Activated effector memory CD4-positive, alpha-beta T cell treated with anti-CD3 and anti-CD28 coated beads, Interleukin-2, amount 50 U/mL, for 16 hours (primary cell): ENCODE results near the gene HBG1.

ENCODE experiments used
- DNase-seq: peaks from one replicate; pipeline ENCODE4 v3.0.0-alpha.2; 2020

The HBG1 gene

GRCh38 chr11:5245155-5245554, 4.5 kb downstream of the HBG1 start:
- no peak for DNase-seq

GRCh38 chr11:5243816-5244180, 5.9 kb downstream of the HBG1 start:
- DNase-seq = no peak

GRCh38 chr11:5242933-5243815, 6.5 kb downstream of the HBG1 start:
- DNase-seq = no peak

GRCh38 chr11:5242208-5242607, 7.4 kb downstream of the HBG1 start:
- no peak for DNase-seq

- no peak for DNase-seq
Observed at GRCh38 chr11:5241458-5241857, 8.2 kb downstream of the HBG1 start.

- DNase-seq = no peak
Observed at GRCh38 chr11:5240458-5240857, 9.2 kb downstream of the HBG1 start.

GRCh38 chr11:5240056-5240455, 9.6 kb downstream of the HBG1 start:
- DNase-seq = no peak

GRCh38 chr11:5239046-5239445, 10.6 kb downstream of the HBG1 start:
- DNase-seq = no peak

- no peak for DNase-seq
Observed at GRCh38 chr11:5238486-5238885, 11.2 kb downstream of the HBG1 start.

- no peak for DNase-seq
Observed at GRCh38 chr11:5237420-5237819, 12.2 kb downstream of the HBG1 start.

- DNase-seq = no peak
Observed at GRCh38 chr11:5235364-5236095, 14.1 kb downstream of the HBG1 start.

- no peak for DNase-seq
Observed at GRCh38 chr11:5234381-5234834, 15.2 kb downstream of the HBG1 start, which contains the start of gene HBD. TSS of gene HBD (minus strand) at chr11:5234483. CDS start at chr11:5234433, 50 bp downstream.

GRCh38 chr11:5233307-5233706, 16.4 kb downstream of the HBG1 start:
- no peak for DNase-seq

- no peak for DNase-seq
Observed at GRCh38 chr11:5232821-5233220, 16.8 kb downstream of the HBG1 start.

- no peak for DNase-seq
Observed at GRCh38 chr11:5232176-5232575, 17.5 kb downstream of the HBG1 start.

GRCh38 chr11:5231111-5231510, 18.5 kb downstream of the HBG1 start:
- no peak for DNase-seq

GRCh38 chr11:5230266-5230665, 19.4 kb downstream of the HBG1 start:
- DNase-seq = no peak

GRCh38 chr11:5229796-5230195, 19.9 kb downstream of the HBG1 start:
- no peak for DNase-seq

- DNase-seq = no peak
Observed at GRCh38 chr11:5229356-5229755, 20.3 kb downstream of the HBG1 start.

GRCh38 chr11:5228124-5228523, 21.5 kb downstream of the HBG1 start:
- DNase-seq = no peak

GRCh38 chr11:5227681-5228080, 22.0 kb downstream of the HBG1 start:
- DNase-seq = no peak

- DNase-seq = no peak
Observed at GRCh38 chr11:5226732-5227310, 22.8 kb downstream of the HBG1 start, which contains the start of gene HBB. TSS of gene HBB (minus strand) at chr11:5227071. CDS start at chr11:5227021, 50 bp downstream.

- DNase-seq = no peak
Observed at GRCh38 chr11:5225480-5225871, 24.2 kb downstream of the HBG1 start.
